Measurements from ENCODE around the gene PARP1.
"Not testable (repeated sequence)": the region's sequence is repeated elsewhere in the genome, so short reads cannot be mapped to it uniquely, and the experiment has no call there.

Gene PARP1

DNA sequence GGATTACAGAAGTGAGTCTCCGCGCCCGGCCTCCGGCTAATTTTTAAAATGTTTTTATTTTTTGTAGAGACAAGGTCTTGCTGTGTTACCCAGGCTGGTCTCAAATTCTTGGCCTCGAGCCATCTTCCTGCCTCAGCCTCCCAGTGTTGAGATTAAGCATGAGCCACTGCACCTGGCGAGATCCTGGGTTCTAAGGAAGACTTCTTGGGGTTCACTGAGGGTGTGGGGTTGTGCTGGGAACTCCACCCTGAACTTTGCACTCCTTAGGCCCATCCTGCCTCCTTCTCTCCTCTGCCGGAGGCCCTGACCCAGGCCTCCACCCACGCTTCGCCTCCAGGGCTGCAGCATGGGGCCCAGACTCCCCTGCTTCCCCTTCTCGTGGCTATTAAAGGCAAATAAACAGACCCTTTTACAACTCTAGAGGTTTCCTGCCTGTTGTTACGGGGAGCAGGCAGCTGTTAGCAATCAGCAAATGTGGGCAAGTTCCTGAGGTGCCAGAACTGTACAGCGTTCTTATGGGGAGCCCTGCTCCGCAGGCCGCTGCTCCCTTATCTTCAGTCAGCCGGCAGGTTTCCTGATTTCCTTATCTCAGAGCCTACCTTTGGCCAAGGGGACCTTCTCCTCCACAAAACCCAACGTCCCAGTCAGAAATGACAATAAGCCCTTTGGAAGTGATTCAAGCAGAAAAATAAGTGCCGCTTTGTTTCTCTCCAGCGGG, 57.9 kb downstream of the PARP1 start:
- FAIRE-seq: no peak

GRCh38 chr1:226349081-226349480, 58.8 kb downstream of the PARP1 start:
- FAIRE-seq: no peak

GRCh38 chr1:226344441-226345259, 63.2 kb downstream of the PARP1 start:
- FAIRE-seq: no peak

- FAIRE-seq: no peak
These were observed 65.2 kb downstream of the PARP1 start for GRCh38 chr1:226342656-226343055.

GRCh38 chr1:226340111-226340510, 67.8 kb downstream of the PARP1 start:
- FAIRE-seq: not testable (repeated sequence)

DNA sequence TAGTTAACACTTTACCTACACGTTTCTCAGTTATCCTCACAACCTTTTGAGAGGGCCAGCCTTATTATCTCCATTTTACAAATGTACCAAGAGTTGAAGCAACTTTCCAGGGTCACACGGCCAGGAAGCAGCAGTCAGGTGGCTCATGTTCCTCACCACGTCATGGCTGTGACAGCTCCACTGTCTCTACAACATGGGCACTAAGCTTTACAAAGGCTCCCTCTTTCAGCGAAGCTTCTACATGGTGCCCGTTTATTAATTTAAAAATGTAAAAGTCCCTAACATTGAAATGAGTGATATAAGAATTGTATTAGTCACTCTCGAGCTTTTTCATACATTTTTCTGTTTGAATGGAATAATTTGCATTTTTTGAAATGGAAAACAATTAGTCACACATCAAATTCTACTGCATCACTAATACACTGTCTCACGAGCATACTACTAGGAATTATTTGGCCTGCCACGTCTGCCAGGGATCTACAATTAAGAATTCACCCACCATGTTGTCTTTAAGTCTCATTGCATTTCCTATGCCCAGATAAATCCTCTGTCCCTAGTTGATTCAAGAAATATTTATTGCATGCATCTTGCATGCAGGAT, 70.5 kb downstream of the PARP1 start:
- FAIRE-seq: no peak

DNA sequence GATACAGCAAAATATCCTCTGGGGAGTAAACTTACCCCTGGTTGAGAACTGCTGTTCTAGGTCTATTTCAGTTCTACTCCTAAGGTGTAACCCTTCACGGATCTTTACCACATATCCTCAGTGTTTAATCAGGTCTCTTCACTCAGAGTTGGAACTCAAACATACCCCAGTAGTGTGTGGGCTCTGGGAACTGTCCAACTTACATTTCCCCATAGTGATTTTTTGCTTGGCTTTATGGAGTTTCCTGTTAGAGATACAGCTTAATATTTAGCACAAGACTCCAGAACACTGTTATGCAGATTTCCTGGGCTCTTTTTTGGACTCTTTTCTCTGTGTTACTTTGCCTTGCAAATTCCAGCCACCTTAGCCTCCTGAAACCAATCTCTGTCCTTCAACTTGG, 72.2 kb downstream of the PARP1 start:
- FAIRE-seq: no peak

DNA sequence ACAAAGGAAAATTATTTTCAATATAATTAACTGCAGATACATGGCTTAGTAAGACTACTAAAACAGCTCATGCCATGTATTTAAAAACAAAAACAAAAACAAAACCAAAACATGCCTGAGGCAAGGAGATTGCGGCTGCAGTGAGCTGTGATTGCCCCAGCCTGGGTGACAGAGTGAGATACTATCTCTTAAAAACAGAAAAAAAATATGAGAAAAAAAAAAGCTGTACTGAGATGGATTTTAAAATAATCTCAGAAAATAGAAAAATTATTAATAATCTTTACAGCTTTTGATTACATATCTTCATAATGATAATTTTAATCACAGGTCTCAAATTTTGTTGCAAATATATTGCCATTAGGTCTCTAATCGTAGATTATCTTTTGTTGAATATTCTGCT, 74.9 kb downstream of the PARP1 start:
- no peak for FAIRE-seq

DNA sequence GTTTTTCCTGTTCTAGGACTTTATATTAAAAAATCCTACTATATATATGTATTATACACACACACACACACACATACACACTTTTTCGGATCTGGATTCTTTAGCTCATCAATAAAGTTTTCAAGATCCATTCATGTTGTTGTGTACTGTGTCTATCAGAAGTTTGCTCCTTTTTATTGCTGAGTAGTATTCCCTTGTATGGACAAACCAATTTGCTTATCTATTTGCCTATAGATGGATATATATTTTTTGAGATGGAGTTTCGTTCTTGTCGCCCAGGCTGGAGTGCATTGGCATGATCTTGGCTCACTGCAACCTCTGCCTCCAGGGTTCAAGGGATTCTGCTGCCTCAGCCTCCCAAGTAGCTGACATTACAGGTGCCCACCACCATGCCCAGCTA, 78.7 kb downstream of the PARP1 start:
- FAIRE-seq: no peak

DNA sequence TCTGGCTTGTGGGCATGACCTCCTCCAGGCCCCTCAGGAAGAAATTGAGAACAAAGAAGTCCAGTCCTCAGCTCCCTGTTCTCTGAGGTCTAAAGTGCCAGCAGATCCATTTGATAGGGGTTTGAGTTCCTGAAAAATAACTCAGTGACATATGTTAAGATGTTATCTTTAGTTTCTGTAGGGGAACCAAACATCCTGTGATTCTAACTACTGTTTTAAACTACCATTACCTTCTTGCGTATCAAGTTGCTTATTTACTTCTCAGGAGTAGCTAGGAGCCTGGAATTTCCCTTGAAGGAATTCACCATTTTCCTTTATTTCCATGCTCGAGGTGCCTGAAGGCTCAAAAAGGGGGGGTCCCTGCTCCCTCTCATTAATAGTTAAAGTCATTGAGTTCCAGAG, 80.1 kb downstream of the PARP1 start:
- no peak for FAIRE-seq

GRCh38 chr1:226325178-226325577, 82.7 kb downstream of the PARP1 start:
- FAIRE-seq: no peak

DNA sequence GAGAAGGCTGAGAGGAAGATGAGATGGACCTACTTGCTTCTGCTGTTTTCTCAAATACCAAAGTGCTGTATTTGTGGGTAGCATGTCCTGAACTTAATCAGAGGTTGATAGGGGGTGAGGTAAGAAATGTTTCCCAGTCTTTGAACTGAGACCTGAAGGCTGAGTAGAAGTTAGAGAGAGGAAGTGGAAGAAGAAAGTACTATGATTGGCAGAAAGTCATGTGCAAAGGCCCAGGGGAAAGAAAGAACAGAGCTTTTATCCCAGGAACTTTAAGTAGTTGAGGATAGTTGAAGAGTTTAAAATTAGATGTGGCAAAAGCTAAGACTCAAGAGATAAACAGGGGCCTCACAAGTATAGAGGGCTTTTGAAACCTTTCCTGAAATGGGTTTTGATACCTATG, 83.4 kb downstream of the PARP1 start:
- no peak for FAIRE-seq

DNA sequence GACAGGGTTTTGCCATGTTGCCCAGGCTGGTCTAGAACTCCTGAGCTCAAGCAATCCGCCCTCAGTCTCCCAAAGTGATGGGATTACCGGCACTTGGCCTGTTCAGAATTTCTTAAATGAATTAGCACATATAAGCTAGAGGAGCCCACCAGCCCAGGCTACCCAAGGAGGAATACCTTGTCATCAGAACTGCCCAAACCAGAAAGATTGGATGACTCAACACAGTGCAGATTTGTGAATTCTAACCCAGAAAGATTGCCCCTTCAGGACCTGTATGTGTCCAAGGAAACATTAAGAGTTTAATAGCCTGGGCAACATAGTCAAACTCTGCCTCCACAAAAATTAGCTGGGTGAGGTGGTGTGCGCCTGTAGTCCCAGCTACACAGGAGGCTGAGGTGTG, 84.9 kb downstream of the PARP1 start:
- no peak for FAIRE-seq

GRCh38 chr1:226320930-226321329, 87.0 kb downstream of the PARP1 start:
- no peak for FAIRE-seq

DNA sequence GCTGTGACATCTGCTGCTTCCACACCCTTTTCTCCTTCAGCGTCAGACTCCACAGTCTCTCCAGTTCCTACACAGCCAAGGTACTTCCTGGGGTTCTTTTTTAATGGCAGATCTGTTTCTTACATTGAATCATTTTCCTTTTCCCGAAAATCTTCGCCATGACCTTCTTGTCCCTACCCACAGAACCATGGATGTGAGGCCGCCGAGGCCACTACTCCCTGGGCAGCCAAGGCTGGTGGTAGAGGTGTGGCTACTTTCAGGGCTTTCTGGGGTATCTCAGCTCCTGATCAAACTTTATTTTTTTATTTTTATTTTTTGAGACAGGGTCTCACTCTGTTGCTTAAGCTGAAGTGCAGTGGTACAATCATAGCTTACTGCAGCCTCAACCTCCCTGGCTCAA, 89.4 kb downstream of the PARP1 start:
- no peak for FAIRE-seq

- FAIRE-seq: no peak
These were observed 93.8 kb downstream of the PARP1 start for GRCh38 chr1:226314055-226314454.

- no peak for FAIRE-seq
These were observed 95.8 kb downstream of the PARP1 start for GRCh38 chr1:226312065-226312464.

GRCh38 chr1:226311376-226311775, 96.5 kb downstream of the PARP1 start:
- FAIRE-seq: no peak

All from G401.6 (cell line).